Colonic mucosa (tissue), 4 donors: Measurements from ENCODE around the gene DTYMK. TPM values are rescaled to one million over a fixed set of nuclear protein-coding genes. Genes with fewer than 3 reads are reported as not detected.
"Not testable (repeated sequence)": the region's sequence is repeated elsewhere in the genome, so short reads cannot be mapped to it uniquely, and the experiment has no call there.

ENCODE experiments used
- DNase-seq: peaks from one replicate; pipeline ENCODE4 v3.0.0-alpha.2; 2020
- H3K27ac ChIP-seq: fragments of 200-600 bp; one replicate; pipeline ENCODE4 v1.8.0; 2021
- H3K27me3 ChIP-seq: fragments of 200-600 bp; one replicate; pipeline ENCODE4 v1.8.0; 2021
- H3K36me3 ChIP-seq: fragments of 200-600 bp; one replicate; pipeline ENCODE4 v1.8.0; 2021
- H3K4me1 ChIP-seq: fragments of 200-600 bp; one replicate; pipeline ENCODE4 v1.8.0; 2021; ENCODE audit warnings: mild to moderate bottlenecking
- H3K4me3 ChIP-seq: fragments of 200-600 bp; one replicate; pipeline ENCODE4 v1.8.0; 2021
- H3K9ac ChIP-seq, 2 donors: one replicate each; pipeline ENCODE4 v1.7.0; 2013; ENCODE audit warnings: control low read depth in 2 of 2, low read depth in 2 of 2, low read length in 2 of 2
- H3K9me3 ChIP-seq: fragments of 200-600 bp; one replicate; pipeline ENCODE4 v1.8.0; 2021
- CTCF ChIP-seq: fragments of 200-600 bp; IDR thresholded peaks from one replicate; pipeline ENCODE4 v1.8.0; 2022; ENCODE audit warnings: antibody characterized with exemption, mild to moderate bottlenecking
- intact Hi-C: fragments of 100-400 bp; cut with DNase I; formaldehyde crosslinking; loops from one replicate; pipeline ENCODE4 v1.14.1; 2022
- total RNA-seq, 2 donors: library from RNA; stranded (reverse); fragmentation: NEBNext Ultra II Directional in 1 of 2; extraction: Animal tissue kit (Norgen Biotek cat#: 25700) in 1 of 2; gene quantifications; one replicate each; pipeline ENCODE4 v1.2.1, GENCODE V29; 2021
- donor health status: healthy.
- donor health status: DM: no; HTN: no; CAD: no.
- donor health status: DM: no; HTN: no; CAD: no.

Gene DTYMK
- total RNA-seq, 2 donors from 2014 or later: 22.6 to 106 TPM

GRCh38 chr2:241733391-241734207 lies 47.0 kb upstream of the DTYMK start:
- Histone ChIP-seq H3K27me3 (no peaks in the 10 kb centered on the region), H3K27ac (peak overlapping the region; percentile 28), H3K4me1 (peaks cover 6% of the 10 kb centered on the region), H3K4me3 (peak overlapping the region; percentile 96), H3K36me3 (no peaks in the 10 kb centered on the region), H3K9me3 (no peaks in the 10 kb centered on the region), H3K9ac (peak overlapping the region; percentile 34 to 51)
- no peak for TF ChIP-seq CTCF
- intact Hi-C loops: loop anchor here (10.0 kb wide), 1 partner anchor 141 kb away; no protein-coding TSS in a partner anchor
- no peak for DNase-seq

- intact Hi-C loops: loop anchor here (10.0 kb wide), 1 partner anchor 142 kb away; no protein-coding TSS in a partner anchor
- not testable (repeated sequence) for H3K4me3 ChIP-seq, H3K36me3 ChIP-seq
These were observed 46.0 kb upstream of the DTYMK start for GRCh38 chr2:241732513-241733186.

GRCh38 chr2:241730671-241731293 lies 44.2 kb upstream of the DTYMK start:
- DNase-seq: no peak
- Histone ChIP-seq H3K4me1 (peaks cover 6% of the 10 kb centered on the region), H3K4me3 (no peak overlapping the region), H3K36me3 (no peaks in the 10 kb centered on the region), H3K27ac (no peak overlapping the region), H3K9ac (no peak overlapping the region), H3K9me3 (no peaks in the 10 kb centered on the region), H3K27me3 (no peaks in the 10 kb centered on the region)
- TF ChIP-seq CTCF: no peak
- intact Hi-C loops: loop anchor here (2.0 to 10.0 kb wide), 2 partner anchors 24 to 144 kb away; no protein-coding TSS in a partner anchor

More at GRCh38 chr2:241732513-241733186, 46.0 kb upstream of the DTYMK start:
- not testable (repeated sequence) for H3K27ac ChIP-seq, H3K4me1 ChIP-seq, H3K9ac ChIP-seq, H3K27me3 ChIP-seq, H3K9me3 ChIP-seq
- DNase-seq: peak; percentile 64

GRCh38 chr2:241729868-241730267 lies 43.3 kb upstream of the DTYMK start:
- Histone ChIP-seq H3K27me3 (no peaks in the 10 kb centered on the region), H3K9me3 (no peaks in the 10 kb centered on the region), H3K36me3 (no peaks in the 10 kb centered on the region), H3K27ac (no peak overlapping the region), H3K4me3 (no peak overlapping the region), H3K4me1 (peaks cover 6% of the 10 kb centered on the region), H3K9ac (no peak overlapping the region)
- intact Hi-C loops: loop anchor here (2.0 to 10.0 kb wide), 2 partner anchors 23 to 145 kb away; no protein-coding TSS in a partner anchor
- no peak for DNase-seq
- no peak for TF ChIP-seq CTCF

GRCh38 chr2:241728627-241729026 lies 42.0 kb upstream of the DTYMK start:
- no peak overlapping the region for H3K9ac ChIP-seq
- TF ChIP-seq CTCF: no peak
- H3K27me3 ChIP-seq: no peaks in the 10 kb centered on the region
- H3K27ac ChIP-seq: no peak overlapping the region
- H3K4me1 ChIP-seq: peaks cover under 1% of the 10 kb centered on the region
- no peak overlapping the region for H3K4me3 ChIP-seq
- intact Hi-C loops: no loop called here
- no peak for DNase-seq
- H3K9me3 ChIP-seq: no peaks in the 10 kb centered on the region
- H3K36me3 ChIP-seq: no peaks in the 10 kb centered on the region
